Measurements from ENCODE around the gene CUEDC2.
A peak's percentile ranks its signal among the peaks of the same experiment; 100 is the strongest.

Gene CUEDC2

GRCh38 chr10:102453502-102453901, 21.1 kb upstream of the CUEDC2 start:
- DNase-seq: no peak

- peak; percentile 88 for DNase-seq
Measured at GRCh38 chr10:102452672-102453340, 20.4 kb upstream of the CUEDC2 start.

GRCh38 chr10:102451105-102451969, 19.0 kb upstream of the CUEDC2 start, which contains the start of gene C10orf95:
TSS of gene C10orf95 (minus strand) at chr10:102451543. CDS start at chr10:102451093, 450 bp downstream.
- no peak for DNase-seq

- peak; percentile 94 for DNase-seq
Measured at GRCh38 chr10:102450374-102451104, 18.2 kb upstream of the CUEDC2 start.

- no peak for DNase-seq
Measured at GRCh38 chr10:102450124-102450373, 17.7 kb upstream of the CUEDC2 start.

GRCh38 chr10:102449321-102450123, 17.1 kb upstream of the CUEDC2 start:
- DNase-seq: peak; percentile 90

GRCh38 chr10:102444851-102445250, 12.5 kb upstream of the CUEDC2 start:
- DNase-seq: no peak

- DNase-seq: no peak
Measured at GRCh38 chr10:102438374-102438773, 6.0 kb upstream of the CUEDC2 start.

GRCh38 chr10:102437515-102437914, 5.1 kb upstream of the CUEDC2 start:
- DNase-seq: no peak

- DNase-seq: no peak
Measured at GRCh38 chr10:102436312-102436711, 3.9 kb upstream of the CUEDC2 start.

- DNase-seq: peak; percentile 77
Measured at GRCh38 chr10:102435529-102436233, 3.3 kb upstream of the CUEDC2 start.

- no peak for DNase-seq
Measured at GRCh38 chr10:102435133-102435497, 2.7 kb upstream of the CUEDC2 start.

GRCh38 chr10:102434394-102435132, 2.2 kb upstream of the CUEDC2 start:
- DNase-seq: no peak

GRCh38 chr10:102433619-102434046, 1.3 kb upstream of the CUEDC2 start:
- no peak for DNase-seq

GRCh38 chr10:102431452-102432124, 786 bp downstream of the CUEDC2 start:
- DNase-seq: no peak

GRCh38 chr10:102429468-102429867, 2.9 kb downstream of the CUEDC2 start:
- DNase-seq: no peak

- no peak for DNase-seq
Measured at GRCh38 chr10:102426803-102427287, 5.5 kb downstream of the CUEDC2 start.

GRCh38 chr10:102425444-102425843, 6.9 kb downstream of the CUEDC2 start:
- no peak for DNase-seq

- DNase-seq: no peak
Measured at GRCh38 chr10:102424916-102425315, 7.5 kb downstream of the CUEDC2 start.

GRCh38 chr10:102424145-102424544, 8.2 kb downstream of the CUEDC2 start:
- DNase-seq: no peak
